ENCODE data around the gene NLGN1.

Gene NLGN1

DNA sequence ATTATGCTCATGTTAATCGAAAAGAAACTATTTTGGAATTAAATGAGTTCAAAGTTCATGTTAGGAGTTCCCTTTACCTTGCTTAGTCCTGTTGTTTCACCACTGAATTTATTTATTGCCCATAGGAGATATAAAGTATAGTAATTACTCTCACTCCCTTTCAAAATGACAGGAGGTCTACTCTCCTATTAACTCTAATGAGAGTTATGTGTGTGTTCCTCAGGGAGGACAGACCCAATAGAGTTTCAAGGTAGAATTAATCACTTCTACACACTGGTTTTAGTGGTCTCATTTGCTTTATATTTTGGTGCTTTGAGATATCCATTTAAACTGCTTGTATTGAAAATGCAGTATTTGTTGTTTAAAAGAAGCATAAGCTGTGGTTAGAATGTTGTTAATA lies 398.9 kb downstream of the NLGN1 start:
- ATAC-seq: no peak

GRCh38 chr3:173796890-173797289 lies 399.3 kb downstream of the NLGN1 start:
- no peak for ATAC-seq
- TF ChIP-seq OSR1 (CRISPR knock-in tag; IDR thresholded peaks at IDR 0.05) (no peak), ISL1 (CRISPR knock-in tag; IDR thresholded peaks at IDR 0.05) (no peak), BACH2 (CRISPR knock-in tag; IDR thresholded peaks at IDR 0.05; ENCODE audit: borderline replicate concordance) (no peak), PATZ1 (CRISPR knock-in tag; IDR thresholded peaks at IDR 0.05; ENCODE audit: borderline replicate concordance) (no peak), ESRRG (CRISPR knock-in tag; IDR thresholded peaks at IDR 0.05) (no peak), CREB5 (CRISPR knock-in tag; IDR thresholded peaks at IDR 0.05; ENCODE audit: low read depth) (no peak), ARNTL (CRISPR knock-in tag; IDR thresholded peaks at IDR 0.05; ENCODE audit: borderline replicate concordance, low read depth) (no peak), POU6F1 (CRISPR knock-in tag; IDR thresholded peaks at IDR 0.05; ENCODE audit: borderline replicate concordance, low read depth) (no peak), TOX (CRISPR knock-in tag; IDR thresholded peaks at IDR 0.05; ENCODE audit: borderline replicate concordance) (no peak), RARB (CRISPR knock-in tag; IDR thresholded peaks at IDR 0.05) (no peak), SNAI2 (CRISPR knock-in tag; IDR thresholded peaks at IDR 0.05) (no peak), ZFP30 (CRISPR knock-in tag; IDR thresholded peaks at IDR 0.05) (no peak), CSDC2 (CRISPR knock-in tag; IDR thresholded peaks at IDR 0.05) (no peak), TCF4 (CRISPR knock-in tag; IDR thresholded peaks at IDR 0.05; ENCODE audit: borderline replicate concordance) (no peak)
- TF ChIP-seq, protein P1, sequence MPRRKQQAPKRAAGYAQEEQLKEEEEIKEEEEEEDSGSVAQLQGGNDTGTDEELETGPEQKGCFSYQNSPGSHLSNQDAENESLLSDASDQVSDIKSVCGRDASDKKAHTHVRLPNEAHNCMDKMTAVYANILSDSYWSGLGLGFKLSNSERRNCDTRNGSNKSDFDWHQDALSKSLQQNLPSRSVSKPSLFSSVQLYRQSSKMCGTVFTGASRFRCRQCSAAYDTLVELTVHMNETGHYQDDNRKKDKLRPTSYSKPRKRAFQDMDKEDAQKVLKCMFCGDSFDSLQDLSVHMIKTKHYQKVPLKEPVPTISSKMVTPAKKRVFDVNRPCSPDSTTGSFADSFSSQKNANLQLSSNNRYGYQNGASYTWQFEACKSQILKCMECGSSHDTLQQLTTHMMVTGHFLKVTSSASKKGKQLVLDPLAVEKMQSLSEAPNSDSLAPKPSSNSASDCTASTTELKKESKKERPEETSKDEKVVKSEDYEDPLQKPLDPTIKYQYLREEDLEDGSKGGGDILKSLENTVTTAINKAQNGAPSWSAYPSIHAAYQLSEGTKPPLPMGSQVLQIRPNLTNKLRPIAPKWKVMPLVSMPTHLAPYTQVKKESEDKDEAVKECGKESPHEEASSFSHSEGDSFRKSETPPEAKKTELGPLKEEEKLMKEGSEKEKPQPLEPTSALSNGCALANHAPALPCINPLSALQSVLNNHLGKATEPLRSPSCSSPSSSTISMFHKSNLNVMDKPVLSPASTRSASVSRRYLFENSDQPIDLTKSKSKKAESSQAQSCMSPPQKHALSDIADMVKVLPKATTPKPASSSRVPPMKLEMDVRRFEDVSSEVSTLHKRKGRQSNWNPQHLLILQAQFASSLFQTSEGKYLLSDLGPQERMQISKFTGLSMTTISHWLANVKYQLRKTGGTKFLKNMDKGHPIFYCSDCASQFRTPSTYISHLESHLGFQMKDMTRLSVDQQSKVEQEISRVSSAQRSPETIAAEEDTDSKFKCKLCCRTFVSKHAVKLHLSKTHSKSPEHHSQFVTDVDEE (CRISPR knock-in tag; IDR thresholded peaks at IDR 0.05): no peak

More for the DNA sequence above, 398.9 kb downstream of the NLGN1 start:
- TF ChIP-seq TCF4 (CRISPR knock-in tag; IDR thresholded peaks at IDR 0.05; ENCODE audit: borderline replicate concordance) (no peak), ZNF565 (CRISPR knock-in tag; conservative IDR thresholded peaks at IDR 0.05; ENCODE audit: low read depth) (no peak), POU6F1 (CRISPR knock-in tag; IDR thresholded peaks at IDR 0.05; ENCODE audit: borderline replicate concordance, low read depth) (no peak), TOX (CRISPR knock-in tag; IDR thresholded peaks at IDR 0.05; ENCODE audit: borderline replicate concordance) (no peak), ZNF70 (CRISPR knock-in tag; IDR thresholded peaks at IDR 0.05) (no peak), OSR1 (CRISPR knock-in tag; IDR thresholded peaks at IDR 0.05) (no peak), GLIS3 (CRISPR knock-in tag; IDR thresholded peaks at IDR 0.05) (no peak), ZFP3 (CRISPR knock-in tag; IDR thresholded peaks at IDR 0.05) (no peak), ZNF8 (CRISPR knock-in tag; IDR thresholded peaks at IDR 0.05) (no peak), ARNTL (CRISPR knock-in tag; IDR thresholded peaks at IDR 0.05; ENCODE audit: borderline replicate concordance, low read depth) (no peak), CSDC2 (CRISPR knock-in tag; IDR thresholded peaks at IDR 0.05) (no peak), SNAI2 (CRISPR knock-in tag; IDR thresholded peaks at IDR 0.05) (no peak), ZC3H10 (CRISPR knock-in tag; IDR thresholded peaks at IDR 0.05) (no peak), ZFP30 (CRISPR knock-in tag; IDR thresholded peaks at IDR 0.05) (no peak), ESRRG (CRISPR knock-in tag; IDR thresholded peaks at IDR 0.05) (no peak), ISL1 (CRISPR knock-in tag; IDR thresholded peaks at IDR 0.05) (no peak)
- TF ChIP-seq, protein P1 (CRISPR knock-in tag; IDR thresholded peaks at IDR 0.05): no peak

Measured in SK-N-SH treated with all-trans-retinoic acid at 6 μM for 48 hours (cell line).